ENCODE measurements around the gene ZNF22.

DNA sequence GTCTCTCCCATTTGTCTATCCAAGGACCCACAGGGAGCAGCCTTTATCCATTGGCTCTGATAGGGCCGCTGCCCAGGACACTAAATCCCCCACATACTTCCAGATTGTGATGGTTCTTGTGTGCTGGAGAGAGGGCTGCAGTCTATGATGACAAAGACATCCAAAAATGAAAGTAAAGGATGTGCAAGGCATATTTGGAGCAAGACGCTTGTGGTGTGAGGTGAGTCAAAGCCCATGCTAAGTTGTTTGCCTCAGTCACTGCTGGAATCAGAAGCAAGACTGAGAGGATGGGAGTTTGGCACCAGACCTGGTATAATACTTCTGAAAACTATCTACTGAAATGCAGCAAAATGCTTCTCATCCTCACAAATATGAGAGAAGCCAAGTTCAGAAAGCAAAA lies 22.7 kb downstream of the ZNF22 start:
- no peak for TF ChIP-seq CTCF (IDR thresholded peaks at IDR 0.05)
- no peak for TF ChIP-seq POLR2A (IDR thresholded peaks at IDR 0.05)
